NB4 (cell line): ENCODE data around the gene ZFAND3.

Source experiments
- POLR2A ChIP-seq: IDR thresholded peaks from 2 replicates; pipeline ENCODE4 v1.6.1; 2011; ENCODE audit warnings: mild to moderate bottlenecking; ENCODE audit not compliant: insufficient read length; ENCODE audit errors: extremely low read depth
- TF ChIP-seq, protein P1 (sequence below): IDR thresholded peaks from one replicate; pipeline ENCODE4 v1.5.1; 2012; ENCODE audit warnings: low read depth, low read length

DNA sequence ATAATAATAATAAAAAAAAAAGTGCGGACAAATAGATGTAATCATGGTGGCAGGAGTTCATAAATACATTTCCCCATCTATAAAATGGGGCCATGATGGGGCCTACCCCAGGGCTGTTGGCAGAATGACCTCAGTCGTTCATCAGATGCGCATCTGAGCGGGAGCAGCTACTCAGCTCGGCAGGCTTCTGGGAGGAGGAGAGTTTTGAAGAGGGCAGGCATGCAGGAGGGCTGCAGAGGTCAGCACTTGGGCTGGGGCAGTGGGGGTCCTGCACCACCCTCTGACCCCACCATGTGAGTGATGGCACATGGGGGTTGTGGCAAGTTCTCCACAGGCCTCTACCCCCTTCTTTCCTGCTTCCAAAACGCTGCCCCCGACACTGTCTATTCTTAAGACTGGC is 373.5 kb downstream of the ZFAND3 start:
- no peak for TF ChIP-seq POLR2A
- TF ChIP-seq, protein P1, sequence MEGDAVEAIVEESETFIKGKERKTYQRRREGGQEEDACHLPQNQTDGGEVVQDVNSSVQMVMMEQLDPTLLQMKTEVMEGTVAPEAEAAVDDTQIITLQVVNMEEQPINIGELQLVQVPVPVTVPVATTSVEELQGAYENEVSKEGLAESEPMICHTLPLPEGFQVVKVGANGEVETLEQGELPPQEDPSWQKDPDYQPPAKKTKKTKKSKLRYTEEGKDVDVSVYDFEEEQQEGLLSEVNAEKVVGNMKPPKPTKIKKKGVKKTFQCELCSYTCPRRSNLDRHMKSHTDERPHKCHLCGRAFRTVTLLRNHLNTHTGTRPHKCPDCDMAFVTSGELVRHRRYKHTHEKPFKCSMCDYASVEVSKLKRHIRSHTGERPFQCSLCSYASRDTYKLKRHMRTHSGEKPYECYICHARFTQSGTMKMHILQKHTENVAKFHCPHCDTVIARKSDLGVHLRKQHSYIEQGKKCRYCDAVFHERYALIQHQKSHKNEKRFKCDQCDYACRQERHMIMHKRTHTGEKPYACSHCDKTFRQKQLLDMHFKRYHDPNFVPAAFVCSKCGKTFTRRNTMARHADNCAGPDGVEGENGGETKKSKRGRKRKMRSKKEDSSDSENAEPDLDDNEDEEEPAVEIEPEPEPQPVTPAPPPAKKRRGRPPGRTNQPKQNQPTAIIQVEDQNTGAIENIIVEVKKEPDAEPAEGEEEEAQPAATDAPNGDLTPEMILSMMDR = no peak
